HG02870 (cell line): ENCODE data around the gene GDPGP1.
"Not testable (repeated sequence)": the region's sequence is repeated elsewhere in the genome, so short reads cannot be mapped to it uniquely, and the experiment has no call there.

ENCODE experiments used
- ATAC-seq: cut with Tn5 transposase; IDR thresholded peaks from one replicate; pipeline ENCODE4 v1.9.1; 2021; ENCODE audit warnings: mild to moderate bottlenecking, moderate library complexity; ENCODE audit not compliant: unreplicated experiment

Gene GDPGP1

DNA sequence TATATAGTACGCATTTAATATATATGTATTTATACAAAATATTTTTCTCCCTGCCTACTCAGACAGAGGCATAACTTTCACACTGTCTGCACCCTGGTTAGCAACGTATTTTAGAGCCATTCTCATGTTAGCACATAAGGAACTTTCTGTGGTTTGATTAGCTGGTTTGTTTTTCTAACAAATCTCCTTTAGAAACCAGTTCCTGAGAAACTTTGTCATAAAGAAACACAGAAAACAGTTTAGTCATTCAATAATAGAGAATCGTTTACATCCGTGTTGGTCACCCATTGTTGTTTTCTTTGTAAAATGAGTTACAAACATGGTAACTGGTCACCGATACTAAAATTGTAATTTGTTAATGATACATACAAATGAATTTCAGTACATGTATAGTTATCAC lies 25.5 kb downstream of the GDPGP1 start:
- peak; percentile 84 for ATAC-seq

- ATAC-seq, result not testable (repeated sequence)
Observed at GRCh38 chr15:90260731-90261130, 26.7 kb downstream of the GDPGP1 start.

- no peak for ATAC-seq
Observed at GRCh38 chr15:90261811-90262210, 27.8 kb downstream of the GDPGP1 start.

DNA sequence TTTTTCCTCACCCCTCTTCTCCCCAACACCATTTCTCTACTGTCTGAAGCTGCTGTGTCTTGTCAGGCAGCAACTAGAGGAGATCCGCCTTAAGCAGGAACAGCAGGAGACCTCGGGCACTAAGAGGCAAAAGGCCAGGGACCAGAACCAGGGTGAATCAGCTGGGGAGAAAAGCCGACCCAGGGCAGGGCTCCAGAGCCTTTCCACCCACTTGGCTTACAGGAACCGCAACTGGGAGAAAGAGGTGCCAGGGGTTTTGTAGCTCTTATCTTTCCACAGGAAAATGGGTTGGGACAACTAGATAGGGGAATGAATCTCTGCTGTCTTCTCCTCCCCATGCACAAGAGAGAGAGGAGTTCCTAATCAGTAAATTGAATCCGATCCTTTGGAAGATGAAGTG lies 28.4 kb downstream of the GDPGP1 start:
- no peak for ATAC-seq

GRCh38 chr15:90264671-90265070 lies 30.7 kb downstream of the GDPGP1 start:
- ATAC-seq, result no peak

DNA sequence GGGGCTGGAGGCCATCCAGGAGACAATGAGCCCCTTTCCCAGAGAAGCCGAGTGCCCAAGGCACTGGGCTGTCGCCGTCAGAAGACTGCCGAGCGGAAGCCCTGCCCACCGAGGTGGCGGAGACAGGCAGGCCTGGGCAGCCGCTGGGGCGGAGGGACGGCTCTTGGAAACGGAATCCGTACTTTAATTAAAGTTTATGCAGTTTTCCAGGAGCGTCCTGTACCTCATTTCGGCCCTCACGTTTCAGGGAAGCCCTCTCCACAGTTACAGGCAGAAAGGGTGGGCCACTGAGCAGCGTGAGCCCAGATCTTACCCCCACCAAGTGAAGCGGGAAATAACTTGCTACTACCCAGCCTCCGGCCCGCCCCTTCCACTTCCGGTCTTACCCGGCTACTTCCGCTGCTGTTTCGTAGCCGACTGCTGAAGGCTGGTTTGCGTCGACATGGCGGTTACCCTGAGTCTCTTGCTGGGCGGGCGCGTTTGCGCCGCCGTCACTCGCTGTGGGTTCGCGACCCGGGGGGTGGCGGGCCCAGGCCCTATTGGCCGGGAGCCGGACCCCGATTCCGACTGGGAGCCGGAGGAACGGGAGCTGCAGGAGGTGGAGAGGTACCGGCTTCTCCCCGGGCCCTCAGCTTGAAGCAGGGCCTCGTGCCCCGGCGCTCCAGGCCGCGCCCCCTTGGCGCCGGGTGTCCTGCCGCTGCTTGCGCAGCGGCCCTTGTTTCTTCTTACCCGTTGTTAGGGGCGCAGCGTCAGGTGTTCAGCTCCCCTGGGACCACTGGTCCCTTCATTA lies 31.5 kb downstream of the GDPGP1 start, which contains the start of gene NGRN:
Gene NGRN, plus strand, starts transcription at position 402 of the 790 bp plus-strand sequence. Its CDS starts 41 bp downstream, at position 443.
- peak; percentile 92 for ATAC-seq

- ATAC-seq, result peak; percentile 15
Observed at GRCh38 chr15:90266061-90266431, 32.0 kb downstream of the GDPGP1 start.

DNA sequence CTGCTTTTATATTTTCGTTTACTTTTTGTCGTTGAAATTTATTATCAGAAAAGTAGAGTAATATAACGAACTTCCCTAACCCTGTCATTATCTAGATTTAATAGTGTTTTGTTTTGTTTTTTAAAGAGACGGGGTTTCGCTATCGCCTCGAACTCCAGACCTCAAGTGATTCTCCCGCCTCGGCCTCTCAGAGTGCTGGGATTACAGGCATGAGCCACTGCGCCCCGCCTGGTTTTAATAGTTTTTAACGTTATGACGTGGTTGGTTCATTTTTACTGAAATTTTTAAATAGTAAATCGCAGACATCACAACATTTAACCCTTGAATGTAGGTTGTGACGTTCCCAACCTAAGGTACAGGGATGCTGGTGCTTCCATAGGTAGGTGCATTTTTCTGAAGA lies 32.5 kb downstream of the GDPGP1 start:
- ATAC-seq, result no peak

- no peak for ATAC-seq
Observed at GRCh38 chr15:90268415-90268814, 34.4 kb downstream of the GDPGP1 start.

- no peak for ATAC-seq
Observed at GRCh38 chr15:90270502-90271150, 36.6 kb downstream of the GDPGP1 start.

GRCh38 chr15:90271459-90272166 lies 37.6 kb downstream of the GDPGP1 start:
- ATAC-seq, result no peak

DNA sequence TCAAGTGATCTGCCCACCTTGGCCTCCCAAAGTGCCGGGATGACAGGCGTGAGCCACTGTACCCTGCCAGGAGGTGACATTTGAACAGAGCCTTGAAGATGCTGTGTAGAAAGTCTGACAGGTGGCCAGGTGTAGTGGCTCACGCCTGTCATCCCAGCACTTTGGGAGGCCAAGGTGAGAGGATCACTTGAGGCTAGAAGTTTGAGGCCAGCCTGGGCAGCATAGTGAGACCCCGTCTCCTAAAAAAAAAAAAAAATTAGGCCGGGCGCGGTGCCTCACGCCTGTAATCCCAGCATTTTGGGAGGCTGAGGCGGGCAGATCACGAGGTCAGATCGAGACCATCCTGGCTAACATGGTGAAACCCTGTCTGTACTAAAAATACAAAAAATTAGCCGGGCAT lies 44.5 kb downstream of the GDPGP1 start:
- ATAC-seq, result not testable (repeated sequence)

GRCh38 chr15:90280743-90281142 lies 46.7 kb downstream of the GDPGP1 start:
- ATAC-seq, result not testable (repeated sequence)

DNA sequence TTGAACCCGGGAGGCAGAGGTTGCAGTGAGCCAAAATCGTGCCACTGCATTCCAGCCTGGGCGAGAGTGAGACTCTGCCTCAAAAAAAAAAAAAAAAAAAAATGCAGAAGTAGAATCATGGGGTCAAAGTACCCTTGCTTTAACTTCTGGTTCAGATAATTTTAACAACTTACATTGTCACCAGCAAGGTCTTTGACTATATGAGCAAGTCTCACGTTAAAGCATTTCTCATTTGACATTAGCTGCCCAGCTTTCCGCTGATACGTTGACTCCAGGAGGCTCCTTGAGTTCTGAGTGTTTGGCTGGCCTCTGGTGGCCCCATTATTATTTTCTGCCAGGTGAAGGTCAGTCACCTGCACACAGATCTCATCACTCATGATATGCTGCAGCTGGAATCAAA lies 47.6 kb downstream of the GDPGP1 start:
- ATAC-seq, result not testable (repeated sequence)

DNA sequence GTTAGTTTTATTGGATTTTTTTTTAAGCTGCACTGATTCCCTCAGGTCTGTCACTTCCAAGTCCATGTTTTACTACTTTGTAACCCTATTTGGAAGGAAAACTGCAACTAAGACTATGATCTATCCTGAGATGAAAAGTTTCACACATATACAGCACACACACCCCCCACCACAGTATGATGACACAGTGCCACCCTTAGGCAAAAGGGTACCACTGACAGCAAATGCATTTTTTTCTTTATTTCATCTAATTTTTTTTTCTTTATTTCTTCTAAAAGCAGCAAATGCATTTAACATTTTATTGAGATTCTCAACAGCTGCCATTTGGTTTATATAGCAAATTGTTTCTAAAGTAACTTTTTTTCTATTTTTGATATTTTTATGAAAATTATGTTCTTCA lies 52.7 kb downstream of the GDPGP1 start:
- no peak for ATAC-seq

DNA sequence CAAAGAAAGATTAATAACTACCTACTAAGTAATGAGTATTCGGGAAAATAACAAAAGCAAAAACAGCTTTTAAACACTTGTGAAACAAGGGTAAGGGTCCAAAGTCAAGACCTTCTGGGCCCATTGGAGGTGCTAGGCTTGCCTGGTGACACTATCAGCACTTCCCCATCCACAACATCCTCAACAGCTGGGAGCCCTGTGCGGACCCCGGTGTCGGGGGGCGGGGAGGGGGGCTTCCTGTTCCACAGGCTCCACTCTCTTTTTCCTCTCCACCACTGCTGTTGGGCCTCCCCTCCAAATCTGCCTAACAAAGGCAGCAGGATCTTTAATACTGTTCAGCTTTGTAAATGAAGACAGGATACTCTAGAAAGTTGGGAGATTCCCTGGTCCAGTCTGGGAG lies 53.1 kb downstream of the GDPGP1 start:
- no peak for ATAC-seq

DNA sequence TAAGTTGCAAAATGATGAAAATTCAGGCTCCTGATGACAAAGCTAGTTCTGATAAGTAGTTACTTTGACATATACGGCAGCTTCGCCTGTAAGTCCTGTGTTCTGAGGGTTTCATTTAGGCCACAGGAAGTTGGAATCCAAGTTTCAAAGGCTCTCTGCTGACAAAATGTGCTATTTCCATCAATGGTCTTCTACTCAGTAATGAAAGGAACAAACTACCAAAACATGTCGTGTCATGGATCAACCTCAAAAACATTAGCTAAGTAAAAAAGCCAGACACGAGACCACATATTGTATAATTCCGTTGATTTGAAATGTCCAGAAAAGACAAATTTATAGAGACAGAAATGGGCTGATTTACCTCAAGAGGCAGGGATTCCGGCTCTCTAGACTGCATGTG lies 53.9 kb downstream of the GDPGP1 start:
- ATAC-seq, result no peak

- no peak for ATAC-seq
Observed at GRCh38 chr15:90291679-90292356, 57.8 kb downstream of the GDPGP1 start.

GRCh38 chr15:90293040-90293810 lies 59.2 kb downstream of the GDPGP1 start:
- ATAC-seq, result not testable (repeated sequence)

GRCh38 chr15:90294159-90294558 lies 60.1 kb downstream of the GDPGP1 start:
- no peak for ATAC-seq
